ENCODE measurements around the gene BCL10.

- TF ChIP-seq ZBTB43 (CRISPR knock-in tag; IDR thresholded peaks at IDR 0.05) (no peak), ZNF121 (CRISPR knock-in tag; IDR thresholded peaks at IDR 0.05) (no peak), ATF3 (CRISPR knock-in tag; conservative IDR thresholded peaks at IDR 0.05) (no peak), CTCF (IDR thresholded peaks at IDR 0.05) (no peak)
These were observed 47.5 kb downstream of the BCL10 start for GRCh38 chr1:85228972-85229371.

Data from WTC11 (cell line).